Heart left ventricle (tissue), 16 donors: ENCODE measurements around the gene MYOCD. TPM values are rescaled to one million over a fixed set of nuclear protein-coding genes. Genes with fewer than 3 reads are reported as not detected.

Source experiments
- ATAC-seq, 4 donors: fragments of 200-7000 bp; cut with Tn5 transposase; one replicate each; pipeline ENCODE4 v1.9.1; 2020 to 2022; ENCODE audit warnings: moderate library complexity in 4 of 4, mild to moderate bottlenecking in 3 of 4, moderate number of reproducible peaks in 1 of 4
- DNase-seq, 5 donors: peaks; one replicate each; pipeline ENCODE4 v3.0.0-alpha.2; 2020
- H3K27ac ChIP-seq, 12 donors: fragments of 200-600 bp; sonication (generic) in 4 of 12; one replicate each; pipeline versions ENCODE4 v1.5.0 to v1.8.0; 2016 to 2022; ENCODE audit warnings: mild to moderate bottlenecking in 2 of 12
- H3K27me3 ChIP-seq, 9 donors: fragments of 200-600 bp; sonication (generic) in 2 of 9; one replicate each; pipeline versions ENCODE4 v1.5.1 to v1.8.0; 2016 to 2022; ENCODE audit warnings: mild to moderate bottlenecking in 3 of 9
- H3K36me3 ChIP-seq, 9 donors: fragments of 200-600 bp; sonication (generic) in 2 of 9; one replicate each; pipeline versions ENCODE4 v1.5.0 to v1.8.0; 2018 to 2022; ENCODE audit warnings: mild to moderate bottlenecking in 2 of 9
- H3K4me1 ChIP-seq, 12 donors: fragments of 200-600 bp; sonication (generic) in 4 of 12; one replicate each; pipeline versions ENCODE4 v1.5.0 to v1.8.0; 2016 to 2022; ENCODE audit warnings: mild to moderate bottlenecking in 3 of 12
- H3K4me3 ChIP-seq, 12 donors: fragments of 200-600 bp; sonication (generic) in 4 of 12; one replicate each; pipeline versions ENCODE4 v1.5.0 to v1.8.0; 2017 to 2022; ENCODE audit warnings: mild to moderate bottlenecking in 9 of 12, moderate library complexity in 4 of 12
- H3K9me3 ChIP-seq, 12 donors: fragments of 200-600 bp; sonication (generic) in 4 of 12; one replicate each; pipeline versions ENCODE4 v1.5.0 to v1.8.0; 2016 to 2022; ENCODE audit warnings: mild to moderate bottlenecking in 1 of 12
- CTCF ChIP-seq, 12 donors: fragments of 200-600 bp; sonication (generic) in 4 of 12; IDR thresholded peaks; one replicate each; pipeline versions ENCODE4 v1.5.0 to v1.8.0; 2018 to 2022; ENCODE audit warnings: antibody characterized with exemption in 12 of 12, mild to moderate bottlenecking in 5 of 12
- POLR2A ChIP-seq, 2 donors: fragments of 450-650 bp; IDR thresholded peaks; one replicate each; pipeline ENCODE4 v1.6.1; 2017; ENCODE audit warnings: antibody characterized with exemption in 2 of 2, mild to moderate bottlenecking in 2 of 2, moderate library complexity in 2 of 2
- WGBS, 4 donors: extraction: QIAGEN DNeasy Blood & Tissue Kit in 2 of 4; methylation state at CpG; one replicate each; pipeline versions ENCODE4 v1.1.5 to v1.1.7; 2013 to 2018; 5-methylcytosine and 5-hydroxymethylcytosine counted together
- intact Hi-C, 10 donors: fragments of 100-400 bp; cut with DNase I; formaldehyde crosslinking; loops; one replicate each; pipeline versions ENCODE4 v1.11.1 to v1.14.2; 2022
- polyA plus RNA-seq, 2 donors: library from polyadenylated mRNA; stranded (reverse); fragments of 200-250 nt; gene quantifications; one replicate each; pipeline ENCODE4 v1.2.3, GENCODE V29; 2013
- total RNA-seq, 9 donors: library from RNA; depleted of rRNA in 2 of 9; stranded (reverse); fragments of >200 nt in 2 of 9; fragmentation: NEBNext Ultra II Directional in 3 of 9; extraction: Animal tissue kit (Norgen Biotek cat#: 25700) in 3 of 9; gene quantifications; one replicate each; pipeline versions ENCODE4 v1.1.0 to v1.2.4, GENCODE V29; 2016 to 2023
- donor health status: ischemic (EF 13 %, LVEDD 7.1; RV severe dilation, severe dysfunction).
- donor health status: healthy with polysubstance abuse.
- donor health status: DM: no; HTN: yes; CAD: no.
- donor health status: DM: no; HTN: no; CAD: no.
- donor health status: ischemic (EF 25% LVEDD 6.9; RV normal size, moderate dysfunction).
- donor health status: ischemic (EF 25% LVEDD 5.7; RV mildly dilated, moderate dysfunction).
- donor health status: healthy.
- donor health status: DM: yes; HTN: yes; CAD: no.
- donor health status: ischemic (EF 35%, LVEDD 5.7; RV mildly dilated, moderate dysfunction).
- donor health status: nonischemic (EF 11% LVEDD 7.7; RV severe dilation, severe dysfunction).
- donor health status: DM: yes; HTN: yes; CAD: no.
- donor health status: PGD.
- donor health status: ischemic (EF 29% LVEDD 5.4; RV normal size, mild dysfunction).
- donor health status: nonischemic (EF 23%, LVEDD 6.1; RV moderate dilation, normal function).

The MYOCD gene
- total and polyA plus RNA-seq, 11 donors, result 12.9 to 77.2 (median 45.9) TPM

- intact Hi-C loops, result no loop called here
- Histone ChIP-seq H3K4me1 (peaks cover 0 to 27% (median 6%) of the 10 kb centered on the region in 12 donors), H3K36me3 (no peaks in the 10 kb centered on the region), H3K27ac (peak overlapping the region in 6 of 12 donors; percentile 35 to 71 (median 53)), H3K27me3 (no peaks in the 10 kb centered on the region), H3K4me3 (no peak overlapping the region), H3K9me3 (no peaks in the 10 kb centered on the region)
- 61 to 72% (median 71%) methylated on average over 6 of the region's 6 CpGs for WGBS, 4 donors
- ATAC-seq (peak in 3 of 4 donors; percentile 12 to 43 (median 15)), DNase-seq (no peak)
- TF ChIP-seq CTCF (IDR thresholded peaks at IDR 0.05), result no peak
- TF ChIP-seq POLR2A (IDR thresholded peaks at IDR 0.05), result no peak
Measured at GRCh38 chr17:12691173-12691572, 25.5 kb downstream of the MYOCD start.

GRCh38 chr17:12693640-12694039 is 27.9 kb downstream of the MYOCD start:
- Histone ChIP-seq H3K36me3 (no peaks in the 10 kb centered on the region), H3K4me1 (peaks cover 0 to 20% (median 0%) of the 10 kb centered on the region in 12 donors), H3K27ac (no peak overlapping the region), H3K9me3 (no peaks in the 10 kb centered on the region), H3K27me3 (no peaks in the 10 kb centered on the region), H3K4me3 (no peak overlapping the region)
- TF ChIP-seq POLR2A (IDR thresholded peaks at IDR 0.05) (no peak), CTCF (IDR thresholded peaks at IDR 0.05) (no peak)
- DNase-seq (no peak), ATAC-seq (no peak)
- 26 to 55% (median 48%) methylated on average over 1 of the region's 1 CpG for WGBS, 4 donors
- intact Hi-C loops, result no loop called here

- Histone ChIP-seq H3K4me1 (peaks cover 0 to 18% (median 1%) of the 10 kb centered on the region in 12 donors), H3K27ac (peak overlapping the region in 1 of 12 donors; percentile 15), H3K9me3 (peaks cover 0 to 7% (median 0%) of the 10 kb centered on the region in 12 donors), H3K4me3 (no peak overlapping the region), H3K36me3 (peaks cover 0 to 17% (median 0%) of the 10 kb centered on the region in 9 donors), H3K27me3 (no peaks in the 10 kb centered on the region)
- WGBS, 4 donors, result 56 to 62% (median 61%) methylated on average over 4 of the region's 4 CpGs
- TF ChIP-seq POLR2A (IDR thresholded peaks at IDR 0.05) (no peak), CTCF (IDR thresholded peaks at IDR 0.05) (no peak)
- peak in 1 of 4 donors; percentile 18 for ATAC-seq
- intact Hi-C loops, result no loop called here
- DNase-seq, result no peak
Measured at GRCh38 chr17:12706070-12706469, 40.4 kb downstream of the MYOCD start.

- peaks cover 0 to 17% (median 2%) of the 10 kb centered on the region in 9 donors for H3K36me3 ChIP-seq
- peaks cover 0 to 25% (median 7%) of the 10 kb centered on the region in 12 donors for H3K4me1 ChIP-seq
- no peak overlapping the region for H3K27ac ChIP-seq
- TF ChIP-seq CTCF (IDR thresholded peaks at IDR 0.05) (no peak), POLR2A (IDR thresholded peaks at IDR 0.05) (no peak)
- intact Hi-C loops, result no loop called here
- ATAC-seq (no peak), DNase-seq (no peak)
- H3K4me3 ChIP-seq, result no peak overlapping the region
- no peaks in the 10 kb centered on the region for H3K27me3 ChIP-seq
- peaks cover 0 to 3% (median 0%) of the 10 kb centered on the region in 12 donors for H3K9me3 ChIP-seq
Measured at GRCh38 chr17:12709063-12709462, 43.4 kb downstream of the MYOCD start.
